PC-9 (cell line): ENCODE measurements around the gene CDK2.

Experiments
- CTCF ChIP-seq: fragments of 200-600 bp; sonication (generic); conservative IDR thresholded peaks from 2 replicates; pipeline ENCODE4 v1.6.1; 2017; ENCODE audit warnings: mixed run types, antibody characterized with exemption, mild to moderate bottlenecking, moderate library complexity
- EZH2 ChIP-seq: fragments of 200-600 bp; sonication (generic); IDR thresholded peaks from 2 replicates; pipeline ENCODE4 v1.8.0; 2017; ENCODE audit warnings: antibody characterized with exemption, low read depth

- no peak for TF ChIP-seq CTCF
- TF ChIP-seq EZH2, result no peak
Observed at GRCh38 chr12:55932551-55932910, 34.1 kb upstream of the CDK2 start.
